WTC11 (cell line): Measurements from ENCODE around the gene AATK.

ENCODE experiments used
- JUN ChIP-seq: sonication (generic); formaldehyde crosslinking; IDR thresholded peaks from 2 replicates; pipeline ENCODE4 v1.8.0; 2023; ENCODE audit warnings: mild to moderate bottlenecking, missing genetic modification reagents
- KAT7 ChIP-seq: sonication (generic); formaldehyde crosslinking; IDR thresholded peaks from 2 replicates; pipeline ENCODE4 v1.8.1; 2023; ENCODE audit warnings: missing genetic modification reagents, mild to moderate bottlenecking, borderline replicate concordance
- SP1 ChIP-seq: sonication (generic); formaldehyde crosslinking; conservative IDR thresholded peaks from 2 replicates; pipeline ENCODE4 v1.8.1; 2022; ENCODE audit warnings: missing genetic modification reagents
- TF ChIP-seq, protein P1 (sequence below): sonication (generic); formaldehyde crosslinking; IDR thresholded peaks from 2 replicates; pipeline ENCODE4 v1.8.0; 2022; ENCODE audit warnings: missing genetic modification reagents
- TF ChIP-seq, protein P2 (sequence below): fragments of 200-600 bp; IDR thresholded peaks from 2 replicates; pipeline ENCODE4 v1.8.0; 2022; ENCODE audit warnings: antibody characterized with exemption

DNA sequence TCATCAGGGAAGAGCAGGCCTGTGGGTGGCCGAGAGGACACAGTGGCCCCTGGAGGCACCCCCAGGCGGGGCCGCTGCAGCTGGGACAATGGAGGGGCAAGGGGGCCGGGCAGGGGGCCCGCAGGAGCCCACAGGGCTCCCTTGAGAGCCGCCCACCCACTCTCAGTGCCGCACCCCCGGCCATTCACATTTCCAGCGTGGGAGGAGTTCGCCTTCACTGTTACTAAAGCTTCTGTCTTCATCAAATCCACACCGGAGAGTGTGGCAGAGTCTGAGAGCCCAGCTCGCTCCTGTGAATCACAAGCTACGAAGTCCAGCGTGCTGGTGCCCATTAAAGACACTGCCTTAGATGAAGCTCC is 21.6 kb downstream of the AATK start:
- TF ChIP-seq SP1 (CRISPR knock-in tag) (no peak), KAT7 (no peak), JUN (CRISPR knock-in tag) (no peak)
- TF ChIP-seq, protein P1, sequence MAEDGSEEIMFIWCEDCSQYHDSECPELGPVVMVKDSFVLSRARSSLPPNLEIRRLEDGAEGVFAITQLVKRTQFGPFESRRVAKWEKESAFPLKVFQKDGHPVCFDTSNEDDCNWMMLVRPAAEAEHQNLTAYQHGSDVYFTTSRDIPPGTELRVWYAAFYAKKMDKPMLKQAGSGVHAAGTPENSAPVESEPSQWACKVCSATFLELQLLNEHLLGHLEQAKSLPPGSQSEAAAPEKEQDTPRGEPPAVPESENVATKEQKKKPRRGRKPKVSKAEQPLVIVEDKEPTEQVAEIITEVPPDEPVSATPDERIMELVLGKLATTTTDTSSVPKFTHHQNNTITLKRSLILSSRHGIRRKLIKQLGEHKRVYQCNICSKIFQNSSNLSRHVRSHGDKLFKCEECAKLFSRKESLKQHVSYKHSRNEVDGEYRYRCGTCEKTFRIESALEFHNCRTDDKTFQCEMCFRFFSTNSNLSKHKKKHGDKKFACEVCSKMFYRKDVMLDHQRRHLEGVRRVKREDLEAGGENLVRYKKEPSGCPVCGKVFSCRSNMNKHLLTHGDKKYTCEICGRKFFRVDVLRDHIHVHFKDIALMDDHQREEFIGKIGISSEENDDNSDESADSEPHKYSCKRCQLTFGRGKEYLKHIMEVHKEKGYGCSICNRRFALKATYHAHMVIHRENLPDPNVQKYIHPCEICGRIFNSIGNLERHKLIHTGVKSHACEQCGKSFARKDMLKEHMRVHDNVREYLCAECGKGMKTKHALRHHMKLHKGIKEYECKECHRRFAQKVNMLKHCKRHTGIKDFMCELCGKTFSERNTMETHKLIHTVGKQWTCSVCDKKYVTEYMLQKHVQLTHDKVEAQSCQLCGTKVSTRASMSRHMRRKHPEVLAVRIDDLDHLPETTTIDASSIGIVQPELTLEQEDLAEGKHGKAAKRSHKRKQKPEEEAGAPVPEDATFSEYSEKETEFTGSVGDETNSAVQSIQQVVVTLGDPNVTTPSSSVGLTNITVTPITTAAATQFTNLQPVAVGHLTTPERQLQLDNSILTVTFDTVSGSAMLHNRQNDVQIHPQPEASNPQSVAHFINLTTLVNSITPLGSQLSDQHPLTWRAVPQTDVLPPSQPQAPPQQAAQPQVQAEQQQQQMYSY (CRISPR knock-in tag), result no peak
- TF ChIP-seq, protein P2, sequence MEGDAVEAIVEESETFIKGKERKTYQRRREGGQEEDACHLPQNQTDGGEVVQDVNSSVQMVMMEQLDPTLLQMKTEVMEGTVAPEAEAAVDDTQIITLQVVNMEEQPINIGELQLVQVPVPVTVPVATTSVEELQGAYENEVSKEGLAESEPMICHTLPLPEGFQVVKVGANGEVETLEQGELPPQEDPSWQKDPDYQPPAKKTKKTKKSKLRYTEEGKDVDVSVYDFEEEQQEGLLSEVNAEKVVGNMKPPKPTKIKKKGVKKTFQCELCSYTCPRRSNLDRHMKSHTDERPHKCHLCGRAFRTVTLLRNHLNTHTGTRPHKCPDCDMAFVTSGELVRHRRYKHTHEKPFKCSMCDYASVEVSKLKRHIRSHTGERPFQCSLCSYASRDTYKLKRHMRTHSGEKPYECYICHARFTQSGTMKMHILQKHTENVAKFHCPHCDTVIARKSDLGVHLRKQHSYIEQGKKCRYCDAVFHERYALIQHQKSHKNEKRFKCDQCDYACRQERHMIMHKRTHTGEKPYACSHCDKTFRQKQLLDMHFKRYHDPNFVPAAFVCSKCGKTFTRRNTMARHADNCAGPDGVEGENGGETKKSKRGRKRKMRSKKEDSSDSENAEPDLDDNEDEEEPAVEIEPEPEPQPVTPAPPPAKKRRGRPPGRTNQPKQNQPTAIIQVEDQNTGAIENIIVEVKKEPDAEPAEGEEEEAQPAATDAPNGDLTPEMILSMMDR, result no peak
